PFSK-1 (cell line): ENCODE results near the gene ZNF407.

ENCODE experiments used
- FOXP2 ChIP-seq: optimal IDR thresholded peaks from 2 replicates; pipeline ENCODE3; 2011; ENCODE audit warnings: borderline replicate concordance, control low read depth, inconsistent platforms; ENCODE audit not compliant: insufficient read depth; ENCODE audit errors: extremely low read length, extremely low read depth
- POLR2AphosphoS5 ChIP-seq: IDR thresholded peaks from 2 replicates; pipeline ENCODE4 v1.6.1; 2012; ENCODE audit warnings: low read depth, mild to moderate bottlenecking, control low read depth, low read length, moderate library complexity
- SIN3A ChIP-seq: IDR thresholded peaks from 2 replicates; pipeline ENCODE4 v1.6.1; 2012; ENCODE audit warnings: mild to moderate bottlenecking, low read length, moderate library complexity, borderline replicate concordance; ENCODE audit not compliant: insufficient read depth
- TAF1 ChIP-seq: IDR thresholded peaks from 2 replicates; pipeline ENCODE4 v1.6.1; 2012; ENCODE audit warnings: low read length, control low read depth, borderline replicate concordance; ENCODE audit not compliant: insufficient read depth
- TF ChIP-seq, protein P1 (sequence below), 2 experiments: IDR thresholded peaks; 2 replicates each; pipeline versions ENCODE4 v1.6.1 to v1.8.0; 2011 to 2012; ENCODE audit warnings: low read depth in 2 of 2, low read length in 2 of 2, control low read depth in 1 of 2, inconsistent platforms in 1 of 2, mild to moderate bottlenecking in 1 of 2, moderate library complexity in 1 of 2; ENCODE audit not compliant: insufficient read depth in 1 of 2

Gene ZNF407

DNA sequence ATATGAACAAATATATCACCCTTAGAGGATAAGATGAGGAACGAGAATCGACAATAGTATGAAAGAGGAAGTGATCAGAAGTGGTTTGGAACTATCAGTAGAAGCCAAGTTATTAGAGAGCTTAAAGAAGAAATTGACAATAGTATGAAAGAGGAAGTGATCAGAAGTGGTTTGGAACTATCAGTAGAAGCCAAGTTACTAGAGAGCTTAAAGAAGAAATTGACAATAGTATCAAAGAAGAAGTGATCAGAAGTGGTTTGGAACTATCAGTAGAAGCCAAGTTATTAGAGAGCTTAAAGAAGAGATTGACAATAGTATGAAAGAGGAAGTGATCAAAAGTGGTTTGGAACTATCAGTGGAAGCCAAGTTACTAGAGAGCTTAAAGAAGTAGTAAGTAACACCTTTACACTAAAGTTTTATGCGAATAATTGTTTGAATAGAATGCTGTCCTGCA is 175.5 kb downstream of the ZNF407 start:
- no peak for TF ChIP-seq SIN3A
- no peak for TF ChIP-seq FOXP2
- no peak for TF ChIP-seq POLR2AphosphoS5
- no peak for TF ChIP-seq TAF1
- TF ChIP-seq, protein P1, sequence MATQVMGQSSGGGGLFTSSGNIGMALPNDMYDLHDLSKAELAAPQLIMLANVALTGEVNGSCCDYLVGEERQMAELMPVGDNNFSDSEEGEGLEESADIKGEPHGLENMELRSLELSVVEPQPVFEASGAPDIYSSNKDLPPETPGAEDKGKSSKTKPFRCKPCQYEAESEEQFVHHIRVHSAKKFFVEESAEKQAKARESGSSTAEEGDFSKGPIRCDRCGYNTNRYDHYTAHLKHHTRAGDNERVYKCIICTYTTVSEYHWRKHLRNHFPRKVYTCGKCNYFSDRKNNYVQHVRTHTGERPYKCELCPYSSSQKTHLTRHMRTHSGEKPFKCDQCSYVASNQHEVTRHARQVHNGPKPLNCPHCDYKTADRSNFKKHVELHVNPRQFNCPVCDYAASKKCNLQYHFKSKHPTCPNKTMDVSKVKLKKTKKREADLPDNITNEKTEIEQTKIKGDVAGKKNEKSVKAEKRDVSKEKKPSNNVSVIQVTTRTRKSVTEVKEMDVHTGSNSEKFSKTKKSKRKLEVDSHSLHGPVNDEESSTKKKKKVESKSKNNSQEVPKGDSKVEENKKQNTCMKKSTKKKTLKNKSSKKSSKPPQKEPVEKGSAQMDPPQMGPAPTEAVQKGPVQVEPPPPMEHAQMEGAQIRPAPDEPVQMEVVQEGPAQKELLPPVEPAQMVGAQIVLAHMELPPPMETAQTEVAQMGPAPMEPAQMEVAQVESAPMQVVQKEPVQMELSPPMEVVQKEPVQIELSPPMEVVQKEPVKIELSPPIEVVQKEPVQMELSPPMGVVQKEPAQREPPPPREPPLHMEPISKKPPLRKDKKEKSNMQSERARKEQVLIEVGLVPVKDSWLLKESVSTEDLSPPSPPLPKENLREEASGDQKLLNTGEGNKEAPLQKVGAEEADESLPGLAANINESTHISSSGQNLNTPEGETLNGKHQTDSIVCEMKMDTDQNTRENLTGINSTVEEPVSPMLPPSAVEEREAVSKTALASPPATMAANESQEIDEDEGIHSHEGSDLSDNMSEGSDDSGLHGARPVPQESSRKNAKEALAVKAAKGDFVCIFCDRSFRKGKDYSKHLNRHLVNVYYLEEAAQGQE (IDR thresholded peaks at IDR 0.05; ENCODE audit: insufficient read depth in 1 of 2, low read depth in 2 of 2, low read length in 2 of 2): no peak

GRCh38 chr18:74774486-74774885 is 176.8 kb downstream of the ZNF407 start:
- TF ChIP-seq TAF1 (no peak), POLR2AphosphoS5 (no peak), FOXP2 (no peak), SIN3A (no peak)
- TF ChIP-seq, protein P1 (IDR thresholded peaks at IDR 0.05; ENCODE audit: insufficient read depth in 1 of 2, low read depth in 2 of 2, low read length in 2 of 2): no peak

- TF ChIP-seq TAF1 (no peak), FOXP2 (no peak)
- TF ChIP-seq, protein P1 (IDR thresholded peaks at IDR 0.05; ENCODE audit: insufficient read depth in 1 of 2, low read depth in 2 of 2, low read length in 2 of 2): no peak
These were observed 177.6 kb downstream of the ZNF407 start for GRCh38 chr18:74775239-74775638.

- TF ChIP-seq FOXP2: no peak
- no peak for TF ChIP-seq TAF1
- no peak for TF ChIP-seq SIN3A
- TF ChIP-seq, protein P1 (IDR thresholded peaks at IDR 0.05; ENCODE audit: insufficient read depth in 1 of 2, low read depth in 2 of 2, low read length in 2 of 2): no peak
These were observed 180.6 kb downstream of the ZNF407 start for GRCh38 chr18:74778191-74778847.

GRCh38 chr18:74784752-74785151 is 187.1 kb downstream of the ZNF407 start:
- TF ChIP-seq FOXP2 (no peak), POLR2AphosphoS5 (no peak), SIN3A (no peak), TAF1 (no peak)
- TF ChIP-seq, protein P1 (IDR thresholded peaks at IDR 0.05; ENCODE audit: insufficient read depth in 1 of 2, low read depth in 2 of 2, low read length in 2 of 2): no peak
